K562 (cell line): ENCODE results near the gene TMIGD1. TPM values are rescaled to one million over a fixed set of nuclear protein-coding genes. Genes with fewer than 3 reads are reported as not detected.

Source experiments
- REST ChIP-seq, 2 experiments: fragments of 450-650 bp; formaldehyde crosslinking in 1 of 2; IDR thresholded peaks; 2 replicates each; pipeline versions ENCODE4 v1.4.0 to v1.6.1; 2014 to 2020; ENCODE audit warnings: mild to moderate bottlenecking in 2 of 2, borderline replicate concordance in 1 of 2, low read depth in 1 of 2
- SMAD1 ChIP-seq: fragments of 150-350 bp; IDR thresholded peaks from 2 replicates; pipeline ENCODE4 v1.6.1; 2014; ENCODE audit warnings: low read length, low read depth; ENCODE audit not compliant: partially characterized antibody
- SP2 ChIP-seq: IDR thresholded peaks from 2 replicates; pipeline ENCODE4 v1.6.1; 2011; ENCODE audit warnings: mild to moderate bottlenecking, low read depth, low read length, moderate library complexity; ENCODE audit not compliant: poor library complexity, severe bottlenecking; ENCODE audit errors: extremely low read depth
- ZNF445 ChIP-seq: fragments of 250-450 bp; sonication (Bioruptor Pico); IDR thresholded peaks from 2 replicates; pipeline ENCODE4 v1.4.0; 2020; ENCODE audit warnings: low read depth, mild to moderate bottlenecking, moderate library complexity
- polyA plus RNA-seq, 8 experiments: library from polyadenylated mRNA; depleted of rRNA in 4 of 8; stranded (reverse) in 5 of 8; unstranded in 3 of 8; fragments of >200 nt; fragmentation: Nextera tagmentation in 2 of 8; fragmentation: Illumina TruSeq in 1 of 8; extraction: Ambion mirVana in 2 of 8; extraction: Trizol in 1 of 8; gene quantifications; 2 replicates each; pipeline versions ENCODE4 v1.2.1 to v1.2.3, GENCODE V29; 2011 to 2014; ENCODE audit warnings: inconsistent platforms in 1 of 8, missing spikeins in 1 of 8
- total RNA-seq, 7 experiments: library from RNA; depleted of rRNA in 6 of 7; stranded (reverse); fragments of >200 nt in 6 of 7; fragmentation: Illumina TruSeq in 2 of 7; extraction: Trizol in 2 of 7; gene quantifications; 2 replicates each; pipeline versions ENCODE4 v1.2.1 to v1.2.3, GENCODE V29; 2011 to 2021; ENCODE audit warnings: low replicate concordance in 1 of 7

The TMIGD1 gene
- total and polyA plus RNA-seq, 9 of the 15 experiments (the other 6 are each of a cell fraction or from before 2014, with no cell fraction given): not detected

- no peak for TF ChIP-seq REST (IDR thresholded peaks at IDR 0.05; ENCODE audit: borderline replicate concordance)
- no peak for TF ChIP-seq REST (CRISPR knock-in tag; IDR thresholded peaks at IDR 0.05; ENCODE audit: low read depth)
- no peak for TF ChIP-seq SMAD1
- no peak for TF ChIP-seq SP2
- TF ChIP-seq ZNF445: no peak
Observed at GRCh38 chr17:30302241-30302640, 31.6 kb downstream of the TMIGD1 start (continued).
